Caco-2 (cell line): ENCODE measurements around the gene SLC37A1. TPM values are rescaled to one million over a fixed set of nuclear protein-coding genes. Genes with fewer than 3 reads are reported as not detected.

Experiments
- BruUV-seq: library from RNA; stranded (reverse); fragments of 400-500 nt; replicated peaks from 2 replicates; lab custom pipeline; 2021; lab: Mats Ljungman, UMichigan
- CTCF ChIA-PET: fragments of 300-600 bp; sonication (Branson Sonifier 250); formaldehyde crosslinking; loops from one replicate; lab custom pipeline; 2022; ENCODE audit warnings: antibody characterized with exemption; lab: Charles Lee
- POLR2A ChIA-PET: fragments of 300-600 bp; sonication (Branson Sonifier 250); formaldehyde crosslinking; loops from one replicate; lab custom pipeline; 2022; ENCODE audit warnings: antibody characterized with exemption; lab: Charles Lee
- DNase-seq, 2 experiments: peaks; one replicate each; pipeline versions ENCODE4 v3.0.0 to v3.0.0-alpha.2; 2020 to 2022
- H3K27me3 ChIP-seq: replicated peaks from 2 replicates; pipeline ENCODE4 v1.6.0; 2011; ENCODE audit warnings: low read length; ENCODE audit not compliant: control insufficient read depth, insufficient read depth
- H3K36me3 ChIP-seq: 2 replicates; pipeline ENCODE4 v1.5.1; 2011; ENCODE audit warnings: low read length; ENCODE audit not compliant: control insufficient read depth, insufficient read depth
- H3K4me1 ChIP-seq: fragments of 250-450 bp; sonication (Bioruptor Pico); 2 replicates; pipeline ENCODE4 v1.5.1; 2020; ENCODE audit warnings: mild to moderate bottlenecking
- H3K4me3 ChIP-seq: 2 replicates; pipeline ENCODE4 v1.5.1; 2011; ENCODE audit warnings: low read depth, mild to moderate bottlenecking, control low read depth, low read length
- H3K9me3 ChIP-seq: fragments of 250-450 bp; sonication (Bioruptor Pico); 2 replicates; pipeline ENCODE4 v1.5.1; 2020; ENCODE audit warnings: mild to moderate bottlenecking, moderate library complexity
- H3K27ac Mint-ChIP-seq: one replicate; pipeline ENCODE4 v1.8.0; 2022; ENCODE audit warnings: mixed read lengths; ENCODE audit not compliant: unreplicated experiment
- H3K27me3 Mint-ChIP-seq: one replicate; pipeline ENCODE4 v1.8.0; 2022; ENCODE audit warnings: mixed read lengths; ENCODE audit not compliant: insufficient read depth, unreplicated experiment
- H3K36me3 Mint-ChIP-seq: one replicate; pipeline ENCODE4 v1.8.0; 2022; ENCODE audit warnings: mild to moderate bottlenecking, mixed read lengths; ENCODE audit not compliant: insufficient read depth, unreplicated experiment
- H3K4me1 Mint-ChIP-seq: one replicate; pipeline ENCODE4 v1.8.0; 2022; ENCODE audit warnings: low read depth, mixed read lengths; ENCODE audit not compliant: unreplicated experiment
- H3K4me3 Mint-ChIP-seq: one replicate; pipeline ENCODE4 v1.8.0; 2022; ENCODE audit warnings: mild to moderate bottlenecking, moderate library complexity, mixed read lengths; ENCODE audit not compliant: unreplicated experiment
- H3K9me3 Mint-ChIP-seq: one replicate; pipeline ENCODE4 v1.8.0; 2022; ENCODE audit warnings: mixed read lengths; ENCODE audit not compliant: unreplicated experiment
- CTCF ChIP-seq, 2 experiments: fragments of 200-600 bp in 1 of 2; IDR thresholded peaks; 1 replicate in 1 of 2; 2 replicates in 1 of 2; pipeline versions ENCODE4 v1.5.1 to v1.8.0; 2011 to 2022; ENCODE audit warnings: antibody characterized with exemption in 1 of 2, control low read depth in 1 of 2, inconsistent platforms in 1 of 2, low read depth in 1 of 2, low read length in 1 of 2, mild to moderate bottlenecking in 1 of 2, moderate library complexity in 1 of 2; ENCODE audit not compliant: insufficient read depth in 1 of 2, severe bottlenecking in 1 of 2, unreplicated experiment in 1 of 2
- intact Hi-C: fragments of 100-400 bp; cut with micrococcal nuclease; formaldehyde crosslinking; loops from one replicate; pipeline ENCODE4 v1.10.0; 2022; ENCODE audit not compliant: unreplicated experiment
- total RNA-seq: library from RNA; stranded (reverse); gene quantifications from 2 replicates; pipeline ENCODE4 v1.2.3, GENCODE V29; 2022

The SLC37A1 gene
- total RNA-seq, 1 experiment from 2014 or later = 9.8 TPM

GRCh38 chr21:42611852-42612251, 98.2 kb downstream of the SLC37A1 start:
- DNase-seq = no peak
- H3K4me3 Mint-ChIP-seq = no peak overlapping the region
- H3K36me3 ChIP-seq = no peaks in the 10 kb centered on the region
- POLR2A ChIA-PET = no interaction called here
- H3K9me3 ChIP-seq = no peaks in the 10 kb centered on the region
- no TSS peak for BruUV-seq
- H3K27ac Mint-ChIP-seq = no peak overlapping the region
- CTCF ChIA-PET = no interaction called here
- TF ChIP-seq CTCF (IDR thresholded peaks at IDR 0.05; ENCODE audit: insufficient read depth in 1 of 2, low read depth in 1 of 2, low read length in 1 of 2, severe bottlenecking in 1 of 2, unreplicated experiment in 1 of 2) = no peak
- H3K4me1 Mint-ChIP-seq = peaks cover 17% of the 10 kb centered on the region
- H3K36me3 Mint-ChIP-seq = peaks cover 11% of the 10 kb centered on the region
- intact Hi-C loops = loop anchor here (5.0 kb wide), 1 partner anchor 325 kb away; no protein-coding TSS in a partner anchor
- no peaks in the 10 kb centered on the region for H3K27me3 ChIP-seq
- peaks cover 10% of the 10 kb centered on the region for H3K9me3 Mint-ChIP-seq
- H3K4me1 ChIP-seq = peaks cover 37% of the 10 kb centered on the region
- H3K27me3 Mint-ChIP-seq = no peaks in the 10 kb centered on the region
- H3K4me3 ChIP-seq = no peak overlapping the region

- H3K27ac Mint-ChIP-seq = no peak overlapping the region
- peaks cover 11% of the 10 kb centered on the region for H3K36me3 Mint-ChIP-seq
- no peak overlapping the region for H3K4me3 Mint-ChIP-seq
- no peaks in the 10 kb centered on the region for H3K27me3 Mint-ChIP-seq
- H3K4me1 Mint-ChIP-seq = peaks cover 12% of the 10 kb centered on the region
- CTCF ChIA-PET = no interaction called here
- no peaks in the 10 kb centered on the region for H3K36me3 ChIP-seq
- peaks cover 37% of the 10 kb centered on the region for H3K4me1 ChIP-seq
- POLR2A ChIA-PET = no interaction called here
- no peak overlapping the region for H3K4me3 ChIP-seq
- intact Hi-C loops = loop anchor here (5.0 kb wide), 1 partner anchor 325 kb away; no protein-coding TSS in a partner anchor
- no peaks in the 10 kb centered on the region for H3K9me3 ChIP-seq
- no TSS peak for BruUV-seq
- H3K27me3 ChIP-seq = no peaks in the 10 kb centered on the region
- no peak for TF ChIP-seq CTCF (IDR thresholded peaks at IDR 0.05; ENCODE audit: insufficient read depth in 1 of 2, low read depth in 1 of 2, low read length in 1 of 2, severe bottlenecking in 1 of 2, unreplicated experiment in 1 of 2)
- DNase-seq = no peak
- peaks cover 10% of the 10 kb centered on the region for H3K9me3 Mint-ChIP-seq
Measured at GRCh38 chr21:42612390-42612789, 98.7 kb downstream of the SLC37A1 start.

- no peak overlapping the region for H3K4me3 Mint-ChIP-seq
- no peaks in the 10 kb centered on the region for H3K36me3 Mint-ChIP-seq
- intact Hi-C loops = loop anchor here (5.0 kb wide), 1 partner anchor 326 kb away; no protein-coding TSS in a partner anchor
- CTCF ChIA-PET = no interaction called here
- DNase-seq = no peak
- H3K4me1 Mint-ChIP-seq = peaks cover 5% of the 10 kb centered on the region
- no peaks in the 10 kb centered on the region for H3K9me3 ChIP-seq
- BruUV-seq = no TSS peak
- no peaks in the 10 kb centered on the region for H3K27me3 Mint-ChIP-seq
- TF ChIP-seq CTCF (IDR thresholded peaks at IDR 0.05; ENCODE audit: insufficient read depth in 1 of 2, low read depth in 1 of 2, low read length in 1 of 2, severe bottlenecking in 1 of 2, unreplicated experiment in 1 of 2) = no peak
- H3K9me3 Mint-ChIP-seq = peaks cover 10% of the 10 kb centered on the region
- H3K36me3 ChIP-seq = no peaks in the 10 kb centered on the region
- H3K4me3 ChIP-seq = no peak overlapping the region
- H3K27me3 ChIP-seq = no peaks in the 10 kb centered on the region
- peak overlapping the region; percentile 34 for H3K27ac Mint-ChIP-seq
- peaks cover 24% of the 10 kb centered on the region for H3K4me1 ChIP-seq
- POLR2A ChIA-PET = no interaction called here
Measured at GRCh38 chr21:42613756-42614155, 100.1 kb downstream of the SLC37A1 start.
